HG03135 (cell line): ENCODE data around the gene METTL8.

Experiments used
- ATAC-seq: cut with Tn5 transposase; IDR thresholded peaks from one replicate; pipeline ENCODE4 v1.9.1; 2021; ENCODE audit warnings: mild to moderate bottlenecking, moderate library complexity; ENCODE audit not compliant: unreplicated experiment

The METTL8 gene

GRCh38 chr2:171433763-171434012 is at the start of gene METTL8:
TSS of gene METTL8 (minus strand) at chr2:171433990. CDS start at chr2:171392185, 41,805 bp downstream.
- no peak for ATAC-seq

GRCh38 chr2:171482877-171483276 is 49.1 kb upstream of the METTL8 start:
- no peak for ATAC-seq

DNA sequence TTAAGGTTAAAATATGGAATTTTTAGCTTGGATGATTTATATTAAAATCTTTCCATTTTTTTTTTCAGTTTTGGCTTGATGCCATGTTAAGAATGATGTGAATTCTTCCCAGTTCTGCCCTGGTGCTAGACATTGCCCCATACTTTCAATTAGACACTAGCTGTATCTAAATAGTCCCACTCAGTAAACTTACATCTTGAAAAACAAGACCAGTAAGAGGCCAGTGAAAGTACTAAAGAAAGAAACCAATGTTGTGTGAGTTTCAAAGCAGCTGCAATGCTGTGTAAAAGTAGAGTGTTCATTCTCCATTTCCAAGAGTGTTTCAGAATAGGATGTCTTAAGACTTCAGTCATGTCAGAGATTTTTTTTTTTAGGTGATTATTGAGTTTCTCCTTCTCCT is 48.5 kb upstream of the METTL8 start:
- ATAC-seq = no peak

- no peak for ATAC-seq
Observed at GRCh38 chr2:171480908-171481307, 47.1 kb upstream of the METTL8 start.

- no peak for ATAC-seq
Observed at GRCh38 chr2:171479154-171479814, 45.5 kb upstream of the METTL8 start.

- ATAC-seq = no peak
Observed at GRCh38 chr2:171478345-171478744, 44.6 kb upstream of the METTL8 start.

DNA sequence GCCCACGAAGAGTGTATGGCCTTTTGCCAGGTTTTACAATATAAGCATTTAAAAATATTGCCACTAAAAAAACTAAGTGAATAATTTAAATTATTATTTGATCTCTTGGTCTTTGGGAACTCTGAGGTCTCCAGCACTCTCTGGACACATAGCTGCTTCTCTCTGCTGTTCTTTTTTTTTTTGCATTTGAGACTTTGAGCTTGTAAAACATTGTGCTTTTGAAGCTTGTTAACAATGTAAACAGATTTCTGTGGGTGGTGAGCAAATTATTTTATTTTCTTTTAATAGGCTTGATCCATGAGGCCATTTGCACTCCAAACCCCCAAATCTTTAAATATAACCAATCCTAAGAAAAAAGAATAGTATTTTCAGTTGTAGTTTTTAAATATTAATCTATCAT is 42.2 kb upstream of the METTL8 start:
- no peak for ATAC-seq

GRCh38 chr2:171470129-171470528 is 36.3 kb upstream of the METTL8 start:
- no peak for ATAC-seq

- no peak for ATAC-seq
Observed at GRCh38 chr2:171469176-171469575, 35.4 kb upstream of the METTL8 start.

- ATAC-seq = no peak
Observed at GRCh38 chr2:171460537-171460936, 26.7 kb upstream of the METTL8 start.

DNA sequence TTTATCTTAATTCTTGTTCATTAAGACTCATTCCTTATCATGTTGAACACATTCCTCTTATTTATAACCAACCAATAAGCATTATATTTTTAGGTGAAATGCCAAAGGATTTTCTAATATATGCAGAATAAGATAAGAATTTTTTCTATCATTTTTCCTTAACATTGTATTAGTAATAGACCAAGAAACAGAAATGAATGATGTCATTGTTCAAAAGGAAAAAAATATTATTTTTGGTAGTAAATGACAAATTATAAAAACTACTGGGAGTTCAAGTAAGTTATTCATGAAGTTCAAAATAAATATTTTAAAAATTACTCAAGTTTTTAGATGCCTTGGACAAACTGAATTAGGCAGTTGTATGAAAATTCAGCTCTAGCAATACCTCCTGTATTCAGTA is 25.7 kb upstream of the METTL8 start:
- ATAC-seq = no peak

- ATAC-seq = no peak
Observed at GRCh38 chr2:171452773-171453172, 19.0 kb upstream of the METTL8 start.

- ATAC-seq = no peak
Observed at GRCh38 chr2:171451074-171451473, 17.3 kb upstream of the METTL8 start.

DNA sequence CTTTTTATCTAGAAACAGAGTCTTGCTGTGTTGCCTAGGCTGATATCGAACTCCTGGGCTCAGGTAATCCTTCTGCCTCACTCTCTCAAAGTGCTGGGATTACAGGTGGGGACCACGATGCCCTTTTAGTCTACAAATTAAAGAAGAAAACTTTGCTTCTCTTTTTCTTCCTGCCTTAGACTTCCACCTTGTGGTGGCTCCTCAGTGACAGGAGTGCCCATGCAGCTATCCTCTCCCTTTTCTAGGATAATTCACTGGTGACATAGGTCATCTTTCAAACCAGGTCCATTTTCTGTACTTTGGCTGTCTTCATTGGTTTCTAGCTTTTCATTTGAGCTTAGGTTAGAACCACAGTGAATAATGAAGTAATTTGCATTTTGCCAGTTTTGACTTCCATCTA is 13.9 kb upstream of the METTL8 start:
- ATAC-seq = no peak

DNA sequence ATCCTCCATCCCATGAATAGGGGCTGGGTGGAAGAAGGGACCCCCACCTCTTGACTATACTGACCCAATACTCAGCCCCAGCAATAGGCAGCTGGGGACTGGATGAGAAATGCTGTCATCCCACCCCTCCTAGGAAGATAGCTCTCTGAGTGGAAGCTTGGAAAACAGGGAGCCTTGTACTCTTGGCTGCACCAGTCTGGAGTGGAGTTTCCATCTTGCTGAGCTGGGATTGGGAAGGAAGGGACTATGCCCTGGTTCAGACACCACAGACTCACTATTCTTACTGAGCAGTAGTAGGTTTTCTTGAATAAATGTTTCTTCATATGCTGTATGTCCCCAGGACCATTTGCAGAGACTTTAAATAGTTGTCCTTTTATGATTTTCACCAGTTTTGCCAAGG is 7.7 kb upstream of the METTL8 start:
- no peak for ATAC-seq

GRCh38 chr2:171436307-171436706 is 2.5 kb upstream of the METTL8 start:
- ATAC-seq = no peak

DNA sequence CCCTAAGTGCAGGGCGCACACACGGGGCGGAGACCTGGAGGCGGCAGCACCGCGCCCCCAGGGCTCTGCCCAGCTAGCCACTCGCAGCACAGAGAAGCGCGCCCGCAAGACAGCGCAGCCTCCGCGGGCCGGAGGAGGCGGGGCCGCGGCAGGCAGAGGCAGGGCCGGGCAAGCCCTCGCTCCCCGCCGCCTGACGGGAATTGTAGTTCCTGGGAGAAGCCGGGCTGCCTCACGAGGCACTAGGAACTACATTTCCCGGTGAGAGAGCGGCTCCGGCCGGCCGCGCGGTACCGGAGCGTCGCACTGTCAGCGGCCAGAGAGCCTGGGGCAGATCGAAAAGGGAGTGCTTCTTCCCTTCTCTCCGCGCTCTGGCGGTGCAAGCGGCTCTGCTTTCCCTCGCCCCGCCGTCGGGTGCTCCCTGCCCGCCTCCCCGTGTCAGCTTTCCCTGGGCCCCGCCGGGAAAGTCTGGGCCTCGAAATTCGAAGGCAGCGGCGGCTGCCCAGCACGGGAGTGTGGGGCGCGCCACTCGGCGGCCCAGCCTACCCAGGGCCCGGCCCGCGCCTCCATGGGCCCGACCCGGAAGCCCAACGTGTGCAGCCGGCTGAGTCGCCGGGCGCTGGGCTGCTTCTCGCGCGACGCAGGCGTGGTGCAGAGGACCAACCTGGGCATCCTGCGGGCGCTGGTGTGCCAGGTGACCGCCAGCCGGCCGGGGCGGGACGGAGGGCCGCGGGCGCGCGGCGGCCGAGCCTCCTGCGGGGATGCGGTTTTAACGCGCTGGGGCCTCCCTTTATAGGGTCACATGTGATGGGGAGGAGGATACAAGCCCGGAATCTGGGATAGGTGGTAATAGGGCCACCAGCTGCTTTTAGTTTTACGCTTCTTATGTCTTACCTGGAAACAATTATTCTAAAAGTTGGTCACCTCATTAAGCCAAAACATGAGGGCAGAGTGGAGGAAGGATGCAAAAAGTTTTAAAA is 511 bp upstream of the METTL8 start, which contains the start of gene DCAF17:
Gene DCAF17 (plus strand): TSS at position 214 of the 977 bp plus-strand sequence. CDS start 352 bp downstream, at position 566.
- peak; percentile 92 for ATAC-seq

- no peak for ATAC-seq
Observed at GRCh38 chr2:171432969-171433762, 624 bp downstream of the METTL8 start.

GRCh38 chr2:171432206-171432968 is 1.4 kb downstream of the METTL8 start:
- no peak for ATAC-seq

DNA sequence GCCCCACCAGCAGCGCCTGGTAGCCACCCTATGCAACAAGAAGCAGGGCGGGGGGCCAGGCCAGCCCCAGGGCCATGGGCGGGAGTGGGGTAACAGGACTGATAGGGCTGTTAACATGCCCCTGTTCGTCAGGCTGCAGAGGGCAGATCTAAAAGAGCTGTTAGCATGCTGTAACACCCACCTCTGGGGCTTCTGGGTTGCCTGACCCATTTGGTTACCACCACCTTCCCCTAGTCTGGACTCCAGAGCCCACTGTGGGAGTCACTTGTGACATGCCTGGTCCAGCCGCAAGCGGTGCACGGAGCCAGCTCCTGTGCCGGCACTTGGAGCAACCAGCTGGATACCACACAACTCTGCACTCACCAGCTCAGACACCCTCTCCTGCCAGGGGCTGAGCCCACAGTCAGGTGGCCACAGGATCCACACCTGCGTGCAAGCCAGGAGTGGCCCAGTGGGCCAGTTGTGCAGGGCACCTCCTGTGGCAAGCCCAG is 2.1 kb downstream of the METTL8 start:
- no peak for ATAC-seq
